Activated CD4-positive, alpha-beta T cell treated with anti-CD3 and anti-CD28 coated beads for 36 hours (primary cell): Measurements from ENCODE around the gene INCENP. TPM values are rescaled to one million over a fixed set of nuclear protein-coding genes. Genes with fewer than 3 reads are reported as not detected.

Experiments used
- ATAC-seq: fragments of 200-7000 bp; cut with Tn5 transposase; one replicate; pipeline ENCODE4 v1.10.0; 2021; ENCODE audit warnings: mild to moderate bottlenecking, moderate library complexity
- CTCF ChIA-PET: fragments of 350-600 bp; sonication (Branson Sonifier 250); formaldehyde crosslinking; loops from one replicate; lab custom pipeline; 2021; ENCODE audit warnings: antibody characterized with exemption; lab: Charles Lee
- POLR2A ChIA-PET: fragments of 350-600 bp; sonication (Branson Sonifier 250); formaldehyde crosslinking; loops from one replicate; lab custom pipeline; 2021; ENCODE audit warnings: antibody characterized with exemption, inconsistent platforms; lab: Charles Lee
- DNase-seq: peaks from one replicate; pipeline ENCODE4 v3.0.0-alpha.2; 2020
- H3K27ac Mint-ChIP-seq: one replicate; pipeline ENCODE4 v1.8.0; 2021; ENCODE audit warnings: mixed read lengths
- H3K27me3 Mint-ChIP-seq: one replicate; pipeline ENCODE4 v1.8.0; 2021; ENCODE audit warnings: mixed read lengths
- H3K36me3 Mint-ChIP-seq: one replicate; pipeline ENCODE4 v1.8.0; 2021; ENCODE audit warnings: low read depth, mixed read lengths
- H3K4me1 Mint-ChIP-seq: one replicate; pipeline ENCODE4 v1.8.0; 2021; ENCODE audit warnings: mixed read lengths
- H3K4me3 Mint-ChIP-seq: one replicate; pipeline ENCODE4 v1.8.0; 2021; ENCODE audit warnings: mild to moderate bottlenecking, moderate library complexity, mixed read lengths
- H3K9me3 Mint-ChIP-seq: one replicate; pipeline ENCODE4 v1.8.0; 2021; ENCODE audit warnings: low read depth, mixed read lengths
- intact Hi-C, 2 experiments: fragments of 100-400 bp; cut with DNase I in 1 of 2; cut with micrococcal nuclease in 1 of 2; formaldehyde crosslinking; loops; one replicate each; pipeline versions ENCODE4 v1.14.2 to v1.15.1; 2022 to 2024; cut with DNase I, micrococcal nuclease
- total RNA-seq, 2 experiments: library from RNA; stranded (reverse); gene quantifications; one replicate each; pipeline ENCODE4 v1.2.3, GENCODE V29; 2021

Gene INCENP
- total RNA-seq, 2 experiments from 2014 or later, result 125 to 140 TPM

DNA sequence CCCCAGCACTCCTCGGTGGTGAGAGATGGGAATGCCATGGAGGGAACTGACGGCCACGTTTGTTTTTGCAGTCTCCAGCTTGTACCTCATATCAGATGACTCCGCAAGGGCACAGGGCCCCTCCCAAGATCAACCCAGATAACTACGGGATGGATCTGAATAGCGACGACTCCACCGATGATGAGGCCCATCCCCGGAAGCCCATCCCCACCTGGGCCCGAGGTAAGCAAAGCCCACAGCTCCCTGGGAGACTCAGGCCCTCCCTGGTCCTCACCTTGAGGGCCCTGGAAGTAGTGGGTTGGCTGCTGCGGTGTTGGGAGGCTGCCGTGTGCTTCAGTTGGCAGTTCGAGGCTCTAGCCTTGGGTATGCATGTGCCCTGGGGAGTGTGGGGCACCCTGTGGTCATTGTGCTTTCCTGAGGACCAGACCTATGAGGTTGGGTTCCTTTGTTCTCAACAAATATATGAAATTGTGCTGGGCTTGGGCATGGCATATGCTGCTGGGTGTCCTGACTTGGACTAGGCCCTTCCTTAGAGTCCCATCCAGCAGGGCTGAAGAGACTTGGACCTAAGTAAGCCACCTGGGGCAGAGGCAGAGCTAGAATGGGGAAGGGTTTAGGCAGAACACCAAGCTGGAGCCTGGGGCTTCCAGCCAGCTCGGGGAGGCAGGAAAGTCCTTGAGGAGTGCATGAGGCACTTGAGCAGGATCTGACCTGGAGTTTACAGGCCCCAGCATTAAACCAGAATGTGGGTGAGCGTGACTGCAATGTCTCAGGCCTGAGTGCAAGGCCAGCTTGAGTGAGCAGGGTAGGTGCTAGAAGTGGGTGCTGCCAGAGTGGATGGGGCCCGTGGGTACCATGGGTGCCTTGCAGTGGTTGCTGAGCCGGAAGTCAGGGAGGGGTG lies 26.4 kb downstream of the INCENP start:
- no peak overlapping the region for H3K27ac Mint-ChIP-seq
- CTCF ChIA-PET, result interaction anchor here (0.6 to 1.2 kb wide), 2 partner anchors 8 to 22 kb away, joined by 3 read pairs; no protein-coding TSS in a partner anchor
- DNase-seq (no peak), ATAC-seq (no peak)
- no peaks in the 10 kb centered on the region for H3K4me1 Mint-ChIP-seq
- H3K36me3 Mint-ChIP-seq, result peaks cover 51% of the 10 kb centered on the region
- intact Hi-C loops, result no loop called here
- no peaks in the 10 kb centered on the region for H3K27me3 Mint-ChIP-seq
- no peaks in the 10 kb centered on the region for H3K9me3 Mint-ChIP-seq
- POLR2A ChIA-PET, result interaction anchor here (0.6 to 1.2 kb wide), 2 partner anchors 21 to 62 kb away, joined by 3 to 5 read pairs; no protein-coding TSS in a partner anchor
- H3K4me3 Mint-ChIP-seq, result no peak overlapping the region

GRCh38 chr11:62150887-62151736 lies 27.3 kb downstream of the INCENP start:
- intact Hi-C loops, result no loop called here
- ChIA-PET POLR2A (interaction anchor here (0.6 to 1.2 kb wide), 2 partner anchors 22 to 63 kb away, joined by 3 to 5 read pairs; no protein-coding TSS in a partner anchor), CTCF (interaction anchor here (0.6 to 1.2 kb wide), 2 partner anchors 9 to 21 kb away, joined by 3 read pairs; no protein-coding TSS in a partner anchor)
- no peaks in the 10 kb centered on the region for H3K9me3 Mint-ChIP-seq
- H3K27me3 Mint-ChIP-seq, result no peaks in the 10 kb centered on the region
- H3K36me3 Mint-ChIP-seq, result peaks cover 47% of the 10 kb centered on the region
- no peak overlapping the region for H3K27ac Mint-ChIP-seq
- ATAC-seq (no peak), DNase-seq (no peak)
- H3K4me3 Mint-ChIP-seq, result no peak overlapping the region
- H3K4me1 Mint-ChIP-seq, result no peaks in the 10 kb centered on the region

- Mint-ChIP-seq H3K27me3 (no peaks in the 10 kb centered on the region), H3K4me1 (no peaks in the 10 kb centered on the region), H3K27ac (no peak overlapping the region), H3K9me3 (no peaks in the 10 kb centered on the region), H3K36me3 (peaks cover 42% of the 10 kb centered on the region), H3K4me3 (no peak overlapping the region)
- CTCF ChIA-PET, result interaction anchor here (1.2 kb wide), 1 partner anchor 10 kb away, joined by 3 read pairs; no protein-coding TSS in a partner anchor
- ATAC-seq (no peak), DNase-seq (no peak)
- intact Hi-C loops, result no loop called here
- POLR2A ChIA-PET, result interaction anchor here (1.2 kb wide), 1 partner anchor 23 kb away, joined by 5 read pairs; no protein-coding TSS in a partner anchor
Measured at GRCh38 chr11:62151737-62152102, 27.9 kb downstream of the INCENP start.

DNA sequence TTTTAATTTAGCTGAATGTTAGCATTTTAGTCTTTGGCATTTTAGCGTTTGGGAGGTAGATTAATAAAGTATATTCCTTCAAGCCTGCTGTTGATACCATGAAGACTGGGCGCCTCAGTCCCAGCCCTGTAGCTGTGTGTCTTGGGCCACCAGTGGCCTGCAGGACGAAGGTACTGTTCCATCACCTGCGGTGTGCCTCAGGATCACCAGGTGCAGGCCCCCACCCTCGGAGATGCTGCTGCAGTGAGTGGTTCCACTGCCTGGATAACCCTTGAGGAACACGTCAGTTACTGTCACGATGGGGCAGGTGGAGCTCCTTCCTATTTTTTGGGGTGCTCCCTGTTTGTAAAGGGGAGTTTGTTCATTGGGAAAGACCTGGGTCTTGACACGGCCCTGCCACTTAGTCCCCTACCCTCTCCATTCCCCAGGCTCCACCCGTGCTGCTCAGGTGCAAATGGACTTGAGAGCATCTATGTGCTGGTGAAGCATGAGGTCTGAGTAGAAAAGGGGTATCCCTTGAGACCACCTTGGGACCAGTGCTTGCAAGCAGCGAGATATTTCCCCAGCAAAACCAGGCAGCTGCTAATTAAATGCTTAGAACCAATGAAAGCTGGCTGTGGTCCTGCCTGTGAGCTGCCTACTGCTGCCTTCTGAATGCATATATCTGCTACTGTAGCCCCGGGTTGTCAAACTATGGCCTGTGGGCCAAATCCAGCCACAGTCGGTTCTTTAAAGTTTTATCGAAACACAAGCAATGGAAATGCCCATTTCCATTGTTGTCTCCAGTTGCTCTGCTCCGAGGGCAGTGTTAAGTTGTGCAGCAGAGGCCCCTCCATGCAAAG lies 28.7 kb downstream of the INCENP start:
- Mint-ChIP-seq H3K27me3 (no peaks in the 10 kb centered on the region), H3K9me3 (no peaks in the 10 kb centered on the region)

DNA sequence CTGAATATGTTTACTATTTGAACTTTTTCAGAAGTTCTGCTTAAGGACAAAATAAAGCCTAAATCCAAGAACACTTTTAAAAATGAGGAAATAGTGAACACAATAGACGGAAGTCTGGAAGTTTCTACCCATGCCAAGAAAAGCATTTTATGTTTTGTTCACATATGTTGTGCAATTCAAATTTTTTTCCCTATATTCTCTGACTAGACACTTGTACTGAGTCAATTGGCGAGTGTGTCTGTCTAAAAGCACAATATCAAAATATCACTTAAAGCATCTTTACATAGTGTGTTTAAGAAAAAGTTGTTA lies 29.2 kb downstream of the INCENP start:
- ChIA-PET CTCF (no interaction called here), POLR2A (no interaction called here)
- H3K27me3 Mint-ChIP-seq, result no peaks in the 10 kb centered on the region

More for the DNA sequence above, 28.7 kb downstream of the INCENP start:
- DNase-seq (no peak), ATAC-seq (no peak)
- CTCF ChIA-PET, result no interaction called here
- Mint-ChIP-seq H3K36me3 (peaks cover 37% of the 10 kb centered on the region), H3K4me3 (no peak overlapping the region), H3K4me1 (no peaks in the 10 kb centered on the region), H3K27ac (no peak overlapping the region)
- intact Hi-C loops, result no loop called here
- POLR2A ChIA-PET, result no interaction called here

DNA sequence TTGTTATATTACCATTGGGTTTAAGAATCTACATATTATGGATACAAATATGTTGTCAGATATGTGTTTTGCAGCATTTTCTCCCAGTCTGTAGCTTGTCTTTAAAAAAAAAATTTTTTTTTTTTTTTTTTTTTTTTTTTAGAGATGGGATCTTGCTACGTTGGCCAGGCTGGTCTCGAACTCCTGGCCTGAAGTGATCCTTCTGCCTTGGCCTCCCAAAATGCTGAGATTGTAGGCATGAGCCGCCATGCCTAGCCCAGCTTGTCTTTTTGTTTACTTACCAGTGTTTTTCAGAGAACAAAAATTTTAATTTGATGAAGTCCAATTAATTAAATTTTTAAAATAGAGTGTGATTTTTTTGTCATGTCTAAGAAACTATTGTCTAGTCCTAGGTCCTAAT lies 29.8 kb downstream of the INCENP start:
- ChIA-PET POLR2A (no interaction called here), CTCF (no interaction called here)
- no peak for DNase-seq
- intact Hi-C loops, result no loop called here
- Mint-ChIP-seq H3K9me3 (no peaks in the 10 kb centered on the region), H3K27ac (no peak overlapping the region), H3K4me1 (no peaks in the 10 kb centered on the region), H3K36me3 (peaks cover 30% of the 10 kb centered on the region), H3K4me3 (no peak overlapping the region), H3K27me3 (peaks cover under 1% of the 10 kb centered on the region)
- ATAC-seq, result no peak

More for the DNA sequence above, 29.2 kb downstream of the INCENP start:
- Mint-ChIP-seq H3K27ac (no peak overlapping the region), H3K36me3 (peaks cover 31% of the 10 kb centered on the region), H3K4me3 (no peak overlapping the region), H3K4me1 (no peaks in the 10 kb centered on the region), H3K9me3 (no peaks in the 10 kb centered on the region)
- no peak for ATAC-seq
- intact Hi-C loops, result no loop called here
- DNase-seq, result no peak

GRCh38 chr11:62157603-62158002 lies 33.8 kb downstream of the INCENP start:
- CTCF ChIA-PET, result interaction anchor here (0.5 kb wide), 1 partner anchor 132 kb away, joined by 3 read pairs; no protein-coding TSS in a partner anchor
- Mint-ChIP-seq H3K36me3 (peaks cover 9% of the 10 kb centered on the region), H3K27ac (no peak overlapping the region), H3K9me3 (no peaks in the 10 kb centered on the region), H3K4me3 (no peak overlapping the region), H3K4me1 (no peaks in the 10 kb centered on the region), H3K27me3 (peaks cover 19% of the 10 kb centered on the region)
- POLR2A ChIA-PET, result interaction anchor here (0.6 kb wide), 1 partner anchor 26 kb away, joined by 4 read pairs; no protein-coding TSS in a partner anchor
- intact Hi-C loops, result no loop called here
- no peak for ATAC-seq
- DNase-seq, result no peak

DNA sequence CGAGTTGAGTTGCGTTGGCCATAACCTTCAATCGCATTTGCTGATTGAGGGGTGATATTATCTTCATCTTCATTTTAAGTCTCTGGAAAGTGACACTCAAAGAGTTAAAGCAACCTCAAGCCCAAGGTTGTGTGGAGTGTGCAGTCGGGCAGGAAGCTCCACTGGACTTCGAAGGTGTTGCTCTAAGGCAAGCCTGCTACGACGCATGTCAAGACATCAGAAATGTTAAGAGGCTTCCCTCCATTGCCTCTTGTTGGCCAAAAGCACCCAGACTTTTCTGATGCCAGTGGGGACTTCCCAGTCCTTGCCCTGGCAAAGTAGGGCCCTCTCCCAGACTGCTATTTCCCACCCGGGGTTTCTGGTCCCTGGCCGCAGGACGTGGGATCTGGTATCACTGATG lies 42.6 kb downstream of the INCENP start:
- POLR2A ChIA-PET, result no interaction called here
- Mint-ChIP-seq H3K4me3 (no peak overlapping the region), H3K9me3 (no peaks in the 10 kb centered on the region), H3K36me3 (no peaks in the 10 kb centered on the region), H3K4me1 (peaks cover 1% of the 10 kb centered on the region), H3K27ac (no peak overlapping the region), H3K27me3 (peaks cover 26% of the 10 kb centered on the region)
- intact Hi-C loops, result no loop called here
- no peak for ATAC-seq
- CTCF ChIA-PET, result interaction anchor here (0.6 to 2.0 kb wide), 2 partner anchors 12 to 36 kb away, joined by 3 to 4 read pairs; no protein-coding TSS in a partner anchor
- DNase-seq, result no peak

- no peak overlapping the region for H3K27ac Mint-ChIP-seq
- POLR2A ChIA-PET, result no interaction called here
- DNase-seq (no peak), ATAC-seq (no peak)
- CTCF ChIA-PET, result interaction anchor here (0.8 kb wide), 1 partner anchor 226 kb away, joined by 3 read pairs; no protein-coding TSS in a partner anchor
- H3K4me1 Mint-ChIP-seq, result peaks cover 4% of the 10 kb centered on the region
- H3K27me3 Mint-ChIP-seq, result peaks cover 30% of the 10 kb centered on the region
- no peak overlapping the region for H3K4me3 Mint-ChIP-seq
- no peaks in the 10 kb centered on the region for H3K36me3 Mint-ChIP-seq
- no peaks in the 10 kb centered on the region for H3K9me3 Mint-ChIP-seq
- intact Hi-C loops, result no loop called here
Measured at GRCh38 chr11:62169448-62169847, 45.6 kb downstream of the INCENP start.

DNA sequence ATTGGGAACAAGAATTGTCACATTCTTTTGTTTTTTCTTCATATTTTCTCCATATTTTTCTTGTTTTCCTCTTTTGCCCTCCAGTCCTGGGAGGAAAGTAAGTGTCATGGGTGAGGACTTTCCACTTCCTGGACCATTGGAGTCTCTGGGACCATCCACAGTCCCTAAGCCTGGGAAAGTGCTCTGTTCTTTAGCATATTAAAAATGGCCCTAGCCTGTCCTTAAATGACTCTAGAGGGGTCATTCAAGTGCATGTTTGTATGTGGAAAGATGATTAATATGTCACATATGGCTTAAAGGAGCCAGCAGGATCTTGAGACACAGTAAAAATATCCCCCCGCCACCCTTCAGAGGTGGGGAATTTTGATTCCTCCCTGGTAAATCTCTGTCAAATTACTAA lies 46.1 kb downstream of the INCENP start:
- Mint-ChIP-seq H3K27me3 (peaks cover 29% of the 10 kb centered on the region), H3K9me3 (no peaks in the 10 kb centered on the region), H3K4me1 (peaks cover 4% of the 10 kb centered on the region), H3K27ac (no peak overlapping the region), H3K36me3 (no peaks in the 10 kb centered on the region), H3K4me3 (no peak overlapping the region)
- POLR2A ChIA-PET, result no interaction called here
- no peak for DNase-seq
- no peak for ATAC-seq
- CTCF ChIA-PET, result interaction anchor here (0.8 to 3.5 kb wide), 4 partner anchors 51 to 225 kb away, joined by 3 to 20 read pairs (median 4); no protein-coding TSS in a partner anchor
- intact Hi-C loops, result loop anchor here in 1 of 2 experiments (2.0 kb wide), 1 partner anchor 37 kb away; no protein-coding TSS in a partner anchor
